ENCODE data around the gene B4GALT6.

B4GALT6 gene

DNA sequence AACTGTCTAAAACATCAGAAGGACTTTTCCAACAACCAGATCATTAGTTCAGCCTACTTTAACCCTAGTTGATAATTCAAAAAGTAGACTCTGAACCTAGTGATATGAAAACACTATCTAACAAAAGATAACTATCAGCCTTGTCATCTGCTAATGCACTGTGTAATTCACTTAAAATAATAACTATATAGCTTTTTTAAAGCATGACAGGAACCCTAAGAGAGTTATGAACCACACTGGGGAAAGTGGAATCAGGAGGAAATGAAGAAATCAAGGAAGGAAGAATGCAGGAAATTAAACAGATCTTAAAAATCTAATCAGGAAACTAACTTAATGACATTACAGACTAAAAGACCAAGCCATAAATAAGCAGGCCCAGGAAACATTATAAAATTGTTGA, 9.0 kb downstream of the B4GALT6 start:
- TF ChIP-seq, protein P1, sequence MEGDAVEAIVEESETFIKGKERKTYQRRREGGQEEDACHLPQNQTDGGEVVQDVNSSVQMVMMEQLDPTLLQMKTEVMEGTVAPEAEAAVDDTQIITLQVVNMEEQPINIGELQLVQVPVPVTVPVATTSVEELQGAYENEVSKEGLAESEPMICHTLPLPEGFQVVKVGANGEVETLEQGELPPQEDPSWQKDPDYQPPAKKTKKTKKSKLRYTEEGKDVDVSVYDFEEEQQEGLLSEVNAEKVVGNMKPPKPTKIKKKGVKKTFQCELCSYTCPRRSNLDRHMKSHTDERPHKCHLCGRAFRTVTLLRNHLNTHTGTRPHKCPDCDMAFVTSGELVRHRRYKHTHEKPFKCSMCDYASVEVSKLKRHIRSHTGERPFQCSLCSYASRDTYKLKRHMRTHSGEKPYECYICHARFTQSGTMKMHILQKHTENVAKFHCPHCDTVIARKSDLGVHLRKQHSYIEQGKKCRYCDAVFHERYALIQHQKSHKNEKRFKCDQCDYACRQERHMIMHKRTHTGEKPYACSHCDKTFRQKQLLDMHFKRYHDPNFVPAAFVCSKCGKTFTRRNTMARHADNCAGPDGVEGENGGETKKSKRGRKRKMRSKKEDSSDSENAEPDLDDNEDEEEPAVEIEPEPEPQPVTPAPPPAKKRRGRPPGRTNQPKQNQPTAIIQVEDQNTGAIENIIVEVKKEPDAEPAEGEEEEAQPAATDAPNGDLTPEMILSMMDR (IDR thresholded peaks at IDR 0.05; ENCODE audit: low read depth, low read length, missing control alignments) = no peak
- no peak overlapping the region for H3K4me3 ChIP-seq (ENCODE audit: low read depth, low read length)
- no peak for DNase-seq (ENCODE audit: low read depth)

DNA sequence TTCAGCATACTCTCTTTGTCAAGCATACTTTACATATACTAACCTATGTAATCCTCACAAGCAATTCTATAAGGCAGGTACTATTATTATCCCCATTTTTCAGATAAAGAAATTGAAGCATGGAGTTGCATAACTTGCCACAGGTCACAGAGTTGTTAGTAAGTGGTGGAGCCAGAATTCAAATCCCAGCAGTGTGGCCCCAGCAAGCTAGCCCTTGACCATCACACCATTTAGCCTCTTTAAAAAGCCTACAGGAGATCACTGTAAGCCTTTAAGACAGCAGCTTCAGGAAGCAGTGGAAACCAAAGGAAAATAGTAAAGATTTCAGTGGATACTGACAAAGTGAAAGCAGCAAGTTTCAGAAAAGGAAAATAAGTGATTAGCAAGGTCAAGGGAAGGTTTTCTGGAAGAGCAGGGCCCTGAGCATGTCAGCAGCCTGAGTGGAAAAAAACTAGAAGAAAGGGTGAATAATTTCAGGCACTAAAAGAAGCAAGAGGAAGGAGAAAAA, 11.7 kb downstream of the B4GALT6 start:
- no peak overlapping the region for H3K4me3 ChIP-seq (ENCODE audit: low read depth, low read length)
- TF ChIP-seq, protein P1 (IDR thresholded peaks at IDR 0.05; ENCODE audit: low read depth, low read length, missing control alignments) = no peak
- no peak for DNase-seq (ENCODE audit: low read depth)

DNA sequence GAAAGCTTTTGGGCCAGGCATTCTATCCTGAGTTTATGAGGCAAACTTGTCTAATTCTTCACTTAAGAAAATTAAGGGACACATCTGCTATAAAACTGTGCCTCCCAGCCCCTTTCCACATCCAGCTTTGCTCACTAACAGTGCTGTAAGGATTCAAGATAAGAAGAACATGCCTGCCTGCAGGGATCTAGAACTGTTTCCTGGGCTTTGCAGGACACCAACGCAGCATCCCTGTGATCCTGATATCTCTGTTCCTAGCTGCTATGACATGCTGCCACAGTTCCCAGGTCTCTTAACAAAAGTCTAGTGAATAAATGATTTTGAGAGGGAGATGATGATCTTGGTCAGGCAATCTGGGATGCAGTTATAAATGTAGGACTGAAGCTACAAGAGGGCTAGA, 12.4 kb downstream of the B4GALT6 start:
- no peak overlapping the region for H3K4me3 ChIP-seq (ENCODE audit: low read depth, low read length)
- DNase-seq (ENCODE audit: low read depth) = no peak

DNA sequence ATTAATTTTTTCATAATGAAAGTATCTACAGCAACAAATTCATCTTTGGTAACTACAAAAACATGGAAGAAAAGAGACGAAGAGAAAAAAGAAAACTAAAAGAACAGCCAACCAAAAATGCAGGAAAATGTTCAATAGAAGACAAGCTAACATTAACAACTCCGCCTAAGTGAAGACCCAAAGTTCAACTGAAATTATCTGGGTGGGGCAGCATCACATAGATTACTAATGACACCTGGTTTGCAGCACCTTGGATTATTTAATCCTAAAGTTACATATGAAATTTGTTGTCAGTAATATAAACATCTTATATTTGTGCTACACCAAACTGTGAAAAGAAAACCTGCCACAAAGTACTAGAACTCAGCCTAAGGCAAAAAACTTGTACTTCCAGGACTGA, 14.8 kb downstream of the B4GALT6 start:
- no peak overlapping the region for H3K4me3 ChIP-seq (ENCODE audit: low read depth, low read length)
- TF ChIP-seq, protein P1 (IDR thresholded peaks at IDR 0.05; ENCODE audit: low read depth, low read length, missing control alignments) = no peak
- DNase-seq (ENCODE audit: low read depth) = no peak

More for the DNA sequence above, 12.4 kb downstream of the B4GALT6 start:
- TF ChIP-seq, protein P1 (IDR thresholded peaks at IDR 0.05; ENCODE audit: low read depth, low read length, missing control alignments) = no peak

DNA sequence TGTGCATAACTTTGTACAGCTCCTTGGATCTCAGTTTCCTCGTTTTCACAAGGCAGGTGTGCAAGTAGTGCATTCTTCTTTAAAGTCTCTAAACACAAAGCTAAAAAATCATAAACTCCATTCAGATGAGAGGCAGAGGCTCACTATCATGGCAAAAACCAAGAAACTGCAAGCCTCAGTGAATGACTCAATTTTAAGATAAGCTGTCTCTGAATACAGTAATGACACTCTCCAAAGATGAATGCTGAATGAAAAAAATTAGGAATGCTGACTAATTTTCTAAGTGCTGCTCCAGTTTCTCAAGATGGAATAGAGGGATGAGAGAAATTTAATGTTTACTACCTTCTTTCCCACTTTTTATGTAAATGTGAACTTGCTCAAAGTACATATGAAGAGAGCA, 17.2 kb downstream of the B4GALT6 start:
- TF ChIP-seq, protein P1 (IDR thresholded peaks at IDR 0.05; ENCODE audit: low read depth, low read length, missing control alignments) = no peak
- DNase-seq (ENCODE audit: low read depth) = no peak
- H3K4me3 ChIP-seq (ENCODE audit: low read depth, low read length) = no peak overlapping the region

DNA sequence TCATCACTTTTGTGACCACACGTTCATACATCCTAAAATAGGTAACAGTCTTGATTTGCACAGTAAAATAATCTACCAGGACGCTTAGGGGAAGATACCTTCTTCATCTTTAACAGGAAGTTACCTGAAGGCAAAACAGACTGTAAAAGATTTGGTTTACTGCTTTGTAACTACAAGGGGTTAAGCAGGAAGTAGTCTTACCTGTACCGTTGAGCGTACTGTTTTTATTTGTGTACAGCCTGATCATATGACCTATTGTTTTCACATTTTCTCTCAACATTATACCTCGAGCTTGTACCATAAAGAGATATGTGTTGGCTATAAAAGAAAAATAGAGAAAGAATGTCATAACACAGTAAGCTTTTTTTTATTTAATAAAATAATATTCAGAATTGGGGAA, 18.3 kb downstream of the B4GALT6 start:
- TF ChIP-seq, protein P1 (IDR thresholded peaks at IDR 0.05; ENCODE audit: low read depth, low read length, missing control alignments) = no peak
- no peak overlapping the region for H3K4me3 ChIP-seq (ENCODE audit: low read depth, low read length)
- DNase-seq (ENCODE audit: low read depth) = no peak

DNA sequence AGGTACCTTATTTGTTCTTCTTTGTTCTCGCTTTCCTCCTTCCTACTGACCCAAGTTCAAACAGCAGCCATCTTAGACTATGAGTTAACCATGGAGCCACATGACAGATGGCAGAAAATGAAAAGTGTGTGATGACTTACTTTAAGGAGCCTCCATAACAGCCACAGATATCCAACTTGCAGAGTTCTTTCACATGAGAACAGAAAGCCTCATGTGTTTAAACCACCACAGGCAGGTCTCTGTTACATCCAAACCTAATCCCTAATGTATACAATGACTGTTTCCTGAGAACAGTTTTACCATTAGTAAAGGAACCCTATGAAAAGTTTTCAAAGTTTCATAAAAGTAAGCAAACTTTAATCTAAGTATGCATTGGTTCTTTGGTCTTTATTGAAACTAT, 20.3 kb downstream of the B4GALT6 start:
- no peak overlapping the region for H3K4me3 ChIP-seq (ENCODE audit: low read depth, low read length)
- no peak for DNase-seq (ENCODE audit: low read depth)
- TF ChIP-seq, protein P1 (IDR thresholded peaks at IDR 0.05; ENCODE audit: low read depth, low read length, missing control alignments) = no peak

All from GM12864 (cell line).